Sigmoid colon (tissue), 4 donors: ENCODE results near the gene STAMBP.

Source experiments
- CTCF ChIP-seq, 4 experiments: fragments of 450-650 bp in 3 of 4; fragments of 200-600 bp in 1 of 4; IDR thresholded peaks; one replicate each; pipeline ENCODE4 v1.5.1; 2016 to 2019; ENCODE audit warnings: antibody characterized with exemption in 4 of 4, mild to moderate bottlenecking in 3 of 4, moderate library complexity in 2 of 4
- EP300 ChIP-seq, 4 donors: sonication (generic); formaldehyde crosslinking; IDR thresholded peaks; one replicate each; pipeline ENCODE4 v1.6.1; 2017; ENCODE audit warnings: antibody characterized with exemption in 4 of 4
- POLR2A ChIP-seq, 2 donors: fragments of 450-650 bp; IDR thresholded peaks; one replicate each; pipeline ENCODE4 v1.6.1; 2016; ENCODE audit warnings: antibody characterized with exemption in 2 of 2, mild to moderate bottlenecking in 2 of 2, moderate library complexity in 2 of 2
- POLR2AphosphoS5 ChIP-seq, 4 donors: sonication (generic); formaldehyde crosslinking; IDR thresholded peaks; one replicate each; pipeline ENCODE4 v1.6.1; 2017; ENCODE audit warnings: antibody characterized with exemption in 4 of 4

GRCh38 chr2:73827660-73828388 lies 937 bp upstream of the STAMBP start:
- no peak for TF ChIP-seq CTCF (IDR thresholded peaks at IDR 0.05)
- TF ChIP-seq EP300 (IDR thresholded peaks at IDR 0.05), result no peak
- no peak for TF ChIP-seq POLR2A (IDR thresholded peaks at IDR 0.05)
- no peak for TF ChIP-seq POLR2AphosphoS5 (IDR thresholded peaks at IDR 0.05)
